Measurements from ENCODE around the gene SFRP4.
"Not testable (repeated sequence)": the region's sequence is repeated elsewhere in the genome, so short reads cannot be mapped to it uniquely, and the experiment has no call there.

Gene SFRP4

GRCh38 chr7:37916673-37917660 is at the start of gene SFRP4:
Gene SFRP4, minus strand, starts transcription at chr7:37916817. Its CDS starts 280 bp downstream, at chr7:37916537.
- DNase-seq: no peak

- DNase-seq: no peak
These were observed 47.6 kb upstream of the SFRP4 start for GRCh38 chr7:37964196-37964595.

DNA sequence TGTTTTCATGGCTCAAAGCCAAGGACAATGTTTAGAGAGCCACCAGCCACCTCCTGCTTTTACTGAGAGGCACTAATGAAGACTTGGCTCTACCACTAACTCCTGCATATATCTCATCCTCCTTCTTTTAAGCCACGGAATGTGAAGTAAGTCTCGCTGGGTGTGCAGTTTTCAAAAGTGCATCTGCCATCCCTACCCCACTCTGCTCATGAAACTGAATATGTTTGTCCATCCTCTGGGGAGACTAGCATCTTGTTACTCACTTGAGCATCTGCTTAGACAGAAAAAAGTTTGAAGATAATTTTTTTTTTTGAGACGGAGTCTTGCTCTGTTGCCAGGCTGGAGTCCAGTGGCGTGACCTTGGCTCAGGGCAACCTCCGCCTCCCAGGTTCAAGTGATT is 44.6 kb upstream of the SFRP4 start:
- DNase-seq: no peak

DNA sequence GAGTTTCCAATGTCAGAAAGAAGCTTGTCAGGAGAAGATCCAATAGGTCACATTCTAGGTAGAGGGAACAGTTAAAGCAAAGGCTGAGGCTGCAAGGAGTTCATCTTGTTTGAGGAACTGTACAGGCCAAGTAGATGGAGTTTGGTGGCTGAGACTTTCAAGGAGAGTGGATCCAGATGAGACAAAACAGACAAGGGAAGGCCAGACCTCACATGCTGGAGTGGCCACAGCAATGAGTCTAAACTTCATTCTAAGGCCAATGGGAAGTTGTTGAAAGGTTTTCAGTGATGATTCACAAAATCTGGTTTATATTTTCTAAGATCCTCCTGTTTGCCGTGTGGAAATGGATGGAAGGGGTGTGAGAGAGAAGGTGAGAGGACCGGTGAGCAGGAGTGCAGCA is 43.9 kb upstream of the SFRP4 start:
- DNase-seq: no peak

- DNase-seq: no peak
These were observed 40.8 kb upstream of the SFRP4 start for GRCh38 chr7:37957221-37957970.

DNA sequence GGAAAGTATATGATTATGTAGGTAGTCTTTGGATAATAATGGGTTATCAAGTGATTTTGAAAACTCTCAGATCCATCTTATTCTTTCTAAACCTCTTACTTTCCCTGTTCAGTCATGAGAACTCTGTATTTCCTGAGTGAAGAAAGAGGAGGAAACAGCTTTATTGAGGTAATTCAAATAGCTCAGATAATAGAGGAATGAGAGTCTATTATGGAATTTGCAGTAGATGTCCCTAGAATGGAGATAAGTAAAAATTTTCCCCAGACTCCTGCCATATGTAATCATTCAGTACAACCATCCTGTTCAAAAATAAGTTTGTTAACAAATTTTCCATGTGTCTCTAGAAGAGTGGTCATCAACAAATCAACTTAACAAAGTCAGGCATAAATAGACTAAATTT is 40.2 kb upstream of the SFRP4 start:
- DNase-seq: no peak

GRCh38 chr7:37954217-37954616 is 37.6 kb upstream of the SFRP4 start:
- DNase-seq: not testable (repeated sequence)

- no peak for DNase-seq
These were observed 35.6 kb upstream of the SFRP4 start for GRCh38 chr7:37952240-37952639.

DNA sequence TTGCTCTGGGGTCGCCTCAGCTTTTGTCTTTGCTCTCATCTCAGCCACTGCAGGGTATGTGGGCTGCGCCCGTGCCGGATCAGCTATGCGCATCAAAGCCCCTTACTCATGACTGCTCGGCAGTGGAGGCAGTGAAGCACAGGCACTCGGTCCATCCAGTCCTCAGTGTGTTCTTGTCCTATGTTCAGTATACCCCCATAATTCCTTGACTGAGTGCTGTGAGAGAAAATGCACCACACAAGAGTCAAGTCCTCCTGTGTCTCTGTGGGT is 31.3 kb upstream of the SFRP4 start:
- DNase-seq: no peak

DNA sequence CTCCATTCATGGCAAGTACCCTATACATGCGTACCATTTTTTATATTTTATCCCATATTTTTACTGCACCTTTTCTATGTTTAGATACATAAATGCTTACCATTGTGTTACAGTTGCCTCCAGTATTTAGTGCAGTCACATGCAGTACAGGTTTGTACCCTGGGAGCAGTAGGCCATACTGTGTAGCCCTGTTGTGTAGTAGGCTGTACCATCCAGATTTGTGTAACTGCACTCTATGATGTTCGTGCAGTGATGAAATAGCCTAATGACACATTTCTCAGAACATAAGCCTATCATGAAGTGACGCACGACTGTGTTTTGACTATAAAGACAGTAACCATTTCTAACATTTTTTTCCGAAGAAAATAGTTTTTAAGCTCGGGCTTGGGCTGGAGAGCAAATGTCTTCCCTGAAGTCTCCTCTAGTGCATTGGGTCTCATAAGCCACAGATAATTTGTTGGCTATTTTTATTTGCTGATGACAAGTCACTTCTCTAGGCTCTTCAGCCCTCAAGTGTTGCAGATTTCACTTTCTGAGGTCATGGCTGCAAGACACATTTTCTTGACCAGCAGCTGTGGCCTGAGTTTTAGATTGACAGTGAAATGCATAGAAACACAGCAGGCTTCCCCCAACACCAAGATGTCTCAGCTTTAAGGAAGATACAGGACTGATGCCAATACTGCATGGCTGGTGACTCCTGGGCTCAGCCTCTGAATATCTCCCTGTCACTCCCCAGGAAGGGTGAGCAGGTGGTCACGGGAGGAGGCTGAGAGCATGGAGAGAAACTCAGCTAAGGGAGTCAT is 30.7 kb upstream of the SFRP4 start:
- no peak for DNase-seq

DNA sequence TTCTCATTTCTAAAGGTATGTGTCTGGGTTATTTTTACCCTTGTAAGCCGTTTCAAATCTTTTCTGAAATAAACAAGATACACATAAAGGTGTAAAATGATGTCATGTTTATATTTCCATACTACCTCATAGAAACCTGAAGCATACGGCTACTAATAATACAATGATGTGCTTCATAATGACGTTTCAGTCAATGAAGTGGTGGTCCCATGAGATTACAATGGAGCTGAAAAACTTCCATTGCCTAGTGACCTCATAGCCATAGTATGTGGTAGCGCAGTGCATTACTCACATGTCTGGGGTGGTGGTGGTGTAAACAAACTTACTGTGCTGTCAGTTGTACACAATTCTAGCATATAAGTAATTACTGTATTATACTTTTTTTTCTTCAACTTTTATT is 28.7 kb upstream of the SFRP4 start:
- DNase-seq: no peak

DNA sequence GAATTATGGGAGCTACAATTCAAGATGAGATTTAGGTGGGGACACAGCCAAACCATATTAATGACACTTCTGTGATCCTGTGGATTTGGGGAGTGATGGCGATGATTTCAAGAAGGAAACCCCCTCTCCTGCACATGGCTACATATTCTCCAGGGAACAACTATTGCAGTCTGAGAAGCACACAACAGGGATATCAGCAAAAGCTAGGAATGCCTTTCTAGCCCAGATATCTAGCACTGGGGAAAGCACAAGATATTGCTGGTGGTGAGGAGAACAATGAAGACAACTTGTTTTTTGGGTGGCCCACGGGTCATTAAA is 28.1 kb upstream of the SFRP4 start:
- DNase-seq: no peak

GRCh38 chr7:37943905-37944736 is 27.5 kb upstream of the SFRP4 start:
- no peak for DNase-seq

DNA sequence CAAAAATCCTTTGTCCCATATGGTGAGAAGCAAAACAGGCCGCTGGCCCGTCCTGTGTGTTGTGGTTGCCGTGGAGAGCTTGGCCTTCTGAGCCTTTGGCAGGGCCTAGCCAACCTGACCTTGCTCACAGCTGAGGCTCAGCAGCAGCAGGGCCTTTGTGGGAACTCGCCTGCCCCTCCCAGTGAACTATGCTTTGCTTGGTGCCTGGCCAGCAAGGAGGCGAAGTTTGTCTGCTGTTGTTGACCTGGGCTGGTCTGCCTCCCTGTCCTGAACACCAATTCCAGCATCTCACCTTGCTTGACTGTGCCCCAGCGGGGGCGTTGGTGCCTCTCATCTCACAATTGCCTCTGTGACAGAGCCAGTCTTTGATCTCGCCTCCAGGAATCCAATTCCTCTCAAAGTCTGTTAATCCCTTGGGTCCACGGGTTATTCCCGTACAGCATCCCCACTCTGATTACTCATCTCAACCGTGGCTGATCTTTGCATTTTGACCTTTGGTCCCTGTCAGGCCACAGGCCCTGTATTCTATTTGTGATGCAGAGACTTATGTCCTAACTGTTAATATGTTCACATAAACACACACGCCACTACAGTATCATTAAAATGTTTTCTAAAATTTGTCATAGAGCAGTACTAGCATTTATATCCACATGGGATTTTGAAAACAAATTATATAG is 26.5 kb upstream of the SFRP4 start:
- DNase-seq: no peak

DNA sequence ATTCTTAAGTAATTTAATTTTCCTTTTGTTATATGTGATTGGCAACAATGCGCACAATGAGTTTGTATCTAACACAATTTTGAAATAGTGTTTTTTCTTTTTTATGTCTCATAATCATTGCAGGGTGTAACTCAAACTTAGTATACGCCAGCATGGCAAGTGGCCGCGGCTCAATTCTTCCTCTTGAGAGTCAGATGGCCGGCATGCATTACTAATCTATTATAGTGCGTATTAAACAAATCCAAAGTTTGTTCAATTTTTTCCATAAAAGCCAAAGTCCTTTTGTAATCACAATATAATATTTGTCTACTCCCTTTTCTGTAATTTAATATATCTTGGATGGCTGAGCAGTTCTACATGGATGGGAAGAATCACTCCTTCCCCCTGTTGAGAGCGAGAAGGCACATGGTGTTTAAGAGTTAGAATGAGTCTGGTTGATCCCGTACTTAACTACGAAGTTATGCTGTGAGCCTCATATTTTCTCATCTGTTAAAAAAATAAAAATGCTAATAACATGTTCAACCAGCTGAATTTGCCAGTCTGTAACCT is 16.5 kb upstream of the SFRP4 start:
- no peak for DNase-seq

- DNase-seq: no peak
These were observed 15.9 kb upstream of the SFRP4 start for GRCh38 chr7:37932543-37932942.

DNA sequence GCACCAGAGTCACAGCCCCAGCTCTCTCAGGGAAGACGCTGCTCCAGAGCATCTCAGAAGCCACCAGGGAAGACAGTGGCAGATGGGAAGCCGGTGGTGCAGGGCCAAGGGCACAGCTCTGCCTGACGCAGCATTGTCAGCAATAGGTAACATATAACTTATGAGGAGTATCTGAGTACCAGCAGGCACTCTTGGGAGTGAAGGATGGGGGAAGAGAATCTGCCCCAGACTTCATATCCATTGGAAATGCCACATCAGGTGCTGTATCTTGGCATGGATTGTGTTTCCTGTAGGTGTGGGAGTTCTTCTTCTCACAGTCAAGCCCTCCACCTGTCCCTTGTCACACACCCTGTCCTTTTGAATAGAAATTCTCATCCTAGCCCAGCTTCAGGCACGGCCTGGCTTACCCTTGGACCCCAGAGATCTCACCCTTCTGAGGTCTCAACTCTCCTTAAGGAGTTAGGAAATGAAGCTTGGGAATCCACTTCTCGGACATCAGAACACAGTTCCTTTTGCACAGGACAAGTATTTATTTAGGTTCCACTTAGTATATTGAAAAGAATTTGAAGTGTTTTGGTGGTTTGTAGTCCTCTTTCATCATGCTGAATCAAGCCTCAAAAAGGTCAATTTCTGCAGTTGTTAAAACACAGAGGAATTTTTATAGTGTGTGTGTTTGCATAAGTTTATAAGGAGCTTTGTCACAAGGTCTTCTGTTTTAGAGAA is 13.8 kb upstream of the SFRP4 start:
- DNase-seq: no peak

DNA sequence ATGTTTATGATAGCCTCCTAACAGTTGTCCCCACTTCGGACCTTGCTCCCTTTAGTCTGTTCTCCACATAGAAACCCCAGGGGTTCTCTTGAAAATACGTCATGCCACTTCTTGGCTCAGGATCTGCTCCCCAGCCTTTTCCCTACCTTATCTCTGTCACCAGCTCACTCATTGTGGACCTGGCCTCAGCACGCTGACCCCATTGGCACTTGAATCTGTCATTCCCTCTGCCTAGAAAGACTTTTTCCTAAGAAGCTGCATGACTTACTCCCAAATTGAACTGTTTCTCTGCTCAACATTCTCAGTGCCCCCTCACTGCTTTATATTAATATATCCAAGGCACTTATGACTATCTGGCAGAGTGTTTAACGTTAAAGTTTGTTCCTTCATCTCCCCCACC is 12.3 kb upstream of the SFRP4 start:
- no peak for DNase-seq

DNA sequence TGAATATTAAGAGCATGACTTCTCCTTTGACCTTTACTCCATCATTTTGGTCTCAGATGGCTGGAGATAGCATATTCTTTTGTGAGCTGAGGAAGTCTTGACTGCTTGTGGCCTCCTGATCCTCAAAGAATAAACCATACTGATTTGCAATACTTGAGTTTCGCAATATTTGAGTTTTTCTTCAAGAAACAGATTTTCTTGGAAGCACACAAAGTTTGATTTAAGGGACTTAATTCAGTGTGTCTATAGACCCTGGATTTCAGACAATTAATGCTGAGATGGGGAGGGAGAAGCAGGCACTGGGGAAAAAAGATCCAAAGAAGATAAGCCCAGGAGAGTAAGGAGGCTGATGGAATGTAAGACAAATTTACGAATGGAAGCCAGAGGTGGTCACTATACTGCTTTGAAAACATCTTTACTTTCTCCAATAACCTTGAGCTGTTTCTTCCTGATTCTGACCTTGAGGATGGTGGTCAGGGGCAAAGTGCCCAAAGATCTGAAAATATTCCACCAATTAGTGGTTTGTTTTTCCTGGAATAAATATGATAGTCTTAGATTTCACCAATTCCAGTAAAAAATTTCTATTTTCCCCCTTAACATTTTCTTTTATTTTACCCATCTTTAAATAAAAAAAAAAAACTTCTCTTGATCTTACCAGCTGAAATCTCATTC is 11.3 kb upstream of the SFRP4 start:
- DNase-seq: no peak

DNA sequence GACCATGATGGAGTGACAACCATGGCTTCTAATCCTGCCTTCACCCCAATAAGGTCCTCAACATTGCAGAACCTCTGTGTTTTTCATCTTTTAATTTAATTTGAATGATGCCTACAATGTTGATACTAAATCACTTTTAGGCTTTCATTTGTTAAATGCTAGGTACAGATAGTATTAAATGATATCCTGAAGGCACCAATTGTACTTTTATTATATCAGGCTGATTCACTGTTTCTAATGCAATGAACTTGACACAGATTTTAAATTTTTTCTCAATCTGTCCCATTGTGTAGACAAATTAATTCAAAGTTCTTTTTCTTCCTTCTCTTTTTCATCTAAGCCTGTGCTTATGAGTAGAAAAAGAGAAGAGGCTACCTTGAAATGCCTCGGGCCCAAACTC is 9.0 kb upstream of the SFRP4 start:
- no peak for DNase-seq

Measured in NCI-H748 treated with DMSO at 0.1 percent for 48 hours (cell line).